Kidney epithelial cell (primary cell): Measurements from ENCODE around the gene IL19. TPM values are rescaled to one million over a fixed set of nuclear protein-coding genes. Genes with fewer than 3 reads are reported as not detected.
"Not testable (repeated sequence)": the region's sequence is repeated elsewhere in the genome, so short reads cannot be mapped to it uniquely, and the experiment has no call there.

Experiments
- DNase-seq: peaks from one replicate; pipeline ENCODE4 v3.0.0-alpha.2; 2010; ENCODE audit warnings: low read depth
- H3K27me3 ChIP-seq: 2 replicates; pipeline ENCODE4 v1.6.0; 2011; ENCODE audit warnings: low read length; ENCODE audit not compliant: control insufficient read depth, insufficient read depth
- H3K36me3 ChIP-seq: 2 replicates; pipeline ENCODE4 v1.5.1; 2011; ENCODE audit warnings: low read length; ENCODE audit not compliant: control insufficient read depth, insufficient read depth
- H3K4me3 ChIP-seq: 2 replicates; pipeline ENCODE4 v1.5.1; 2011; ENCODE audit warnings: low read depth, mild to moderate bottlenecking, control low read depth, low read length
- total RNA-seq: library from RNA; depleted of rRNA; stranded (reverse); fragments of >200 nt; gene quantifications from 2 replicates; pipeline ENCODE4 v1.2.3, GENCODE V29; 2015
- TF ChIP-seq, protein P1 (sequence below): IDR thresholded peaks from 2 replicates; pipeline ENCODE4 v1.5.1; 2011; ENCODE audit warnings: mild to moderate bottlenecking, moderate library complexity, low read length, control low read depth, inconsistent platforms; ENCODE audit not compliant: insufficient read depth, poor library complexity, severe bottlenecking

Gene IL19
- total RNA-seq, 1 donor from 2014 or later = not detected

DNA sequence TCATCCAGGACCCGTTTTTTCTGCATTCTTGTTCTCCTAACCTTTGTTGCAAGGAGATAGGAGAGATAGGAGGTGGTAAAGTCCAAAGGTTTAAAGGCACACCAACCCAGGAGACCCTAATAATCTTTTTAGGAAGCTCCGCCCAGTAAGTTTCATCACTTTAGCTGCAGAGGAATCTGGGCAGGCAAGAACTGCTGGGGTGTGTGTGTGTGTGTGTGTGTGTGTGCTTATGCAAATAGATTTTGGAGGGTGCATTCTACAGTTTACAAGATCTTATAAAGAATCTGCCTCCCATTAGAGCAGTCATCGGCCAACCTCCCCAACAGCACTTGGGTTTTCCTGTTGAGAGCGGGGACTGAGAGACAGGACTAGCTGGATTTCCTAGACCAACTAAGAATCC is 5.7 kb downstream of the IL19 start:
- DNase-seq = no peak
- Histone ChIP-seq H3K36me3 (no peaks in the 10 kb centered on the region), H3K27me3 (peaks cover 17% of the 10 kb centered on the region), H3K4me3 (no peak overlapping the region)
- TF ChIP-seq, protein P1, sequence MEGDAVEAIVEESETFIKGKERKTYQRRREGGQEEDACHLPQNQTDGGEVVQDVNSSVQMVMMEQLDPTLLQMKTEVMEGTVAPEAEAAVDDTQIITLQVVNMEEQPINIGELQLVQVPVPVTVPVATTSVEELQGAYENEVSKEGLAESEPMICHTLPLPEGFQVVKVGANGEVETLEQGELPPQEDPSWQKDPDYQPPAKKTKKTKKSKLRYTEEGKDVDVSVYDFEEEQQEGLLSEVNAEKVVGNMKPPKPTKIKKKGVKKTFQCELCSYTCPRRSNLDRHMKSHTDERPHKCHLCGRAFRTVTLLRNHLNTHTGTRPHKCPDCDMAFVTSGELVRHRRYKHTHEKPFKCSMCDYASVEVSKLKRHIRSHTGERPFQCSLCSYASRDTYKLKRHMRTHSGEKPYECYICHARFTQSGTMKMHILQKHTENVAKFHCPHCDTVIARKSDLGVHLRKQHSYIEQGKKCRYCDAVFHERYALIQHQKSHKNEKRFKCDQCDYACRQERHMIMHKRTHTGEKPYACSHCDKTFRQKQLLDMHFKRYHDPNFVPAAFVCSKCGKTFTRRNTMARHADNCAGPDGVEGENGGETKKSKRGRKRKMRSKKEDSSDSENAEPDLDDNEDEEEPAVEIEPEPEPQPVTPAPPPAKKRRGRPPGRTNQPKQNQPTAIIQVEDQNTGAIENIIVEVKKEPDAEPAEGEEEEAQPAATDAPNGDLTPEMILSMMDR = no peak

DNA sequence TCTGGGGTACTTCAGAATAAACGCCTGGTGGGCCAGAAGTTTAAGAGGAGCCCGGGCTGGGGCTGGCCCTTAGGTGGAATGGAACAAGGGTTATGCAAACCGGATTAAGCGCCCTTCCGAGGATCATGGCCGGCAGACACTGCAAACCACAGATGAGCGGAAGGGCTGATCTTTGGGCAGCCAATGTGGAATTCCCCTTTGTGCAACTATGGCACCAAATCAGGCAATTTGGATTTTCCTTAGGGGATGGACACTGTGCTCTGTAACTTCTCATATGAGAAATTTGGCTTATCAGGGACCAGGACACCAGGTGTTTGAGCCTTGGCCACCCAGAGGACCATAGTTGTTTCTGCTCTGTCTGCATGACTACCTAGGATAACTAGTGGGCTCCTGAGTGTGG is 7.5 kb downstream of the IL19 start:
- no peak for DNase-seq
- Histone ChIP-seq H3K27me3 (peaks cover 17% of the 10 kb centered on the region), H3K4me3 (no peak overlapping the region), H3K36me3 (no peaks in the 10 kb centered on the region)
- TF ChIP-seq, protein P1 = no peak

DNA sequence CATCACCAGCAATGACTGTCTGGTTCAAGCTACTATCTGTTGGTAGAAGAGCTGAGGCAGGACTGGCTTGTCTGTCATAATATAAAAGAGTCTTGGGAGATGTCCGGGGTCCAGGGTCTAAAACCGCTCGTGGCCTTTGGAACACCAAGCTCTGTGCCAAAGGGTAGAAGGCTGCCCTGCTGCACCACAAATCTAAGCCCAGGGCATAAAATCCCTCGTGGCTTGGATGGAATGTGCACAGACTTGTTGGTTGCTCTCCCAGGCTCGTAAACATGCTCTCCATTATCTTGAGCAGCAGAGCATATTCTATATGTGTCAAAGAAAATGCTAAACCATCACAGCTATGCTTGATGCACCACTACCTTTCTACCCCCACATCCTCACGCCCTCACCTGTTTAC is 8.3 kb downstream of the IL19 start:
- not testable (repeated sequence) for H3K36me3 ChIP-seq, H3K4me3 ChIP-seq, DNase-seq
- H3K27me3 ChIP-seq = peaks cover 15% of the 10 kb centered on the region

DNA sequence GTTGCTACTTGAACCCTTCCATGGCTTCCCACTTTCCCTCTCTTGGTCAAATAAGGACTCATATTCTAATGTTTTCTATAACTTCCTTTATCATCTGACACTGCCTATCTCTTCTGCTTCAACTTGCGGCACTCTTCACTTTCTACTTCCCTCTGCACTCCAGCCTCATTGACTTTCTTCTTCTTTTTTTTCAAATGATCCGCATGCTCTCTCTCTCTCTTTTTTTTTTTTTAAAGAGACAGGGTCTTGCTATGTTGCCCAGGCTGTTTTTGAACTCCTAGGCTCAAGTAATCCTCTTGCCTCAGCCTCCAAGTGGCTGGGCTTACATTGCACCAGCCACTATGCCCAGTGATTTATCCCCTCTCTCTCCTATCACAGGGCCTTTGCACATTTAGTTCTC is 9.1 kb downstream of the IL19 start:
- H3K4me3 ChIP-seq = no peak overlapping the region
- no peaks in the 10 kb centered on the region for H3K36me3 ChIP-seq
- TF ChIP-seq, protein P1 = no peak
- DNase-seq = no peak
- H3K27me3 ChIP-seq = peaks cover 8% of the 10 kb centered on the region

DNA sequence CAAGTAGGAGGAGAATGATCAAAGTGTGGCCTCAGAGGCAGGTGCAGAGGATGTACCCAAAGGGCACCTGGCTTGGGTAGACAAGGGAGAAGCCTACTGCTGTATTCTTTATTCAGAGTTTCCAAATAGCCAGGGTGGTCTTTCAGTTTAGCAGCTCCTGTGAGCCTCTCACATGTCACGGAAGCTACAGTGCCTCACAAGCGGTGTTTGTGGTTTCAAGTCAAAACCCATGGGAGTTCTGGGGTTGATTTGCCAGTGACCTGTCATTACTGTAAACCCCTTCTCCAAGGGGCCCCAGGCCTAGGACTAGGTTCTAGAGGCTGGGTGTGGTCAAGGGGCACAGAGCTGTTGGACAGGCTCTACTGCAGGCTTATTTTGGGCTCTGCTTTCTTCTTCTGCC is 11.9 kb downstream of the IL19 start:
- no peak overlapping the region for H3K4me3 ChIP-seq
- TF ChIP-seq, protein P1 = no peak
- peaks cover 6% of the 10 kb centered on the region for H3K27me3 ChIP-seq

DNA sequence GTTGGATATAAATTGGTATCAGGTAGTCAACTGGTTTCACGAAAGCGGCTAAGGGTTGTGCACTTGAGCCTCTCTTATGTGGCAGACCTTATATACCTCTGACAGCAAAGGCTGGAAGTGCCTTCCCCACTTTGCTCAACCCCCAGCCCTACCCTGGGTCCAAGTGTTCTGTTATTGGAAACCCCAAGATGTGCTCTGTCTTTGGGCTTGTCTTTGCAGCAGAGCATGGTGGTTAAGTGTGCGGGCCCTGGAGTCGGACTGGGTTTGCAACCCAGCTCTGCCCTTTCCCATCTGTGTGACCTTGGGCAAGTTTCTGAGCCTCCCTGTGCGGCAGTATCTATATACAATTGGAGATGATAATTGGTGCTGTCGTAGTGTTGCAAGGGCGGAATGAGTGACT is 12.9 kb downstream of the IL19 start:
- Histone ChIP-seq H3K4me3 (no peak overlapping the region), H3K27me3 (no peaks in the 10 kb centered on the region), H3K36me3 (no peaks in the 10 kb centered on the region)
- no peak for DNase-seq
- TF ChIP-seq, protein P1 = no peak

More for the DNA sequence above, 11.9 kb downstream of the IL19 start:
- no peaks in the 10 kb centered on the region for H3K36me3 ChIP-seq
- DNase-seq = no peak
